ENCODE data around the gene RELN. TPM values are rescaled to one million over a fixed set of nuclear protein-coding genes. Genes with fewer than 3 reads are reported as not detected.

The RELN gene
- total RNA-seq, 1 donor from 2014 or later: 7.4 TPM

DNA sequence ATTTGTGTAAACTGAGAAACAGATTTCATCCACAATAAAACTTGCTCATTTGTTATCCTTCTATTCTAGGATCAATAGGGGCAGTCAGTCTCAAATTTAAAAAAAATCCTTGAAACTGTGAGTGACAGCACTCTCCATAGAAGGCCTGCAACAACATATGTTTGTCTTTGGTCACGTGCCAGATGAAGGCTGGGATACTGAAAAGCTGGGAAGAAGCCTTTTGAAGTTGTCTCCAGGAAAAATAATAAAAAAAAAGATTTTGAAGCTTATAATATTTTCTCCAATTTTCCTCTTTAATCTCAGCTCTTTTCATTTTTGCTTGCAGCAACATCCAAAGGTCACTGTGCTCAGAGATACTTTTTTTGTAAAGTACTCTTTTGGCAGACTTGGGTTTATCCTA is 414.9 kb downstream of the RELN start:
- H3K36me3 ChIP-seq: no peaks in the 10 kb centered on the region
- H3K27ac ChIP-seq: no peak overlapping the region
- no peaks in the 10 kb centered on the region for H3K4me1 ChIP-seq
- DNase-seq (ENCODE audit: extremely low spot score in 2 of 2): no peak
- intact Hi-C loops (cut with DNase I): no loop called here
- H3K9me3 ChIP-seq: no peaks in the 10 kb centered on the region
- H3K27me3 ChIP-seq: no peaks in the 10 kb centered on the region
- H3K4me3 ChIP-seq: no peak overlapping the region
- TF ChIP-seq, protein P1, sequence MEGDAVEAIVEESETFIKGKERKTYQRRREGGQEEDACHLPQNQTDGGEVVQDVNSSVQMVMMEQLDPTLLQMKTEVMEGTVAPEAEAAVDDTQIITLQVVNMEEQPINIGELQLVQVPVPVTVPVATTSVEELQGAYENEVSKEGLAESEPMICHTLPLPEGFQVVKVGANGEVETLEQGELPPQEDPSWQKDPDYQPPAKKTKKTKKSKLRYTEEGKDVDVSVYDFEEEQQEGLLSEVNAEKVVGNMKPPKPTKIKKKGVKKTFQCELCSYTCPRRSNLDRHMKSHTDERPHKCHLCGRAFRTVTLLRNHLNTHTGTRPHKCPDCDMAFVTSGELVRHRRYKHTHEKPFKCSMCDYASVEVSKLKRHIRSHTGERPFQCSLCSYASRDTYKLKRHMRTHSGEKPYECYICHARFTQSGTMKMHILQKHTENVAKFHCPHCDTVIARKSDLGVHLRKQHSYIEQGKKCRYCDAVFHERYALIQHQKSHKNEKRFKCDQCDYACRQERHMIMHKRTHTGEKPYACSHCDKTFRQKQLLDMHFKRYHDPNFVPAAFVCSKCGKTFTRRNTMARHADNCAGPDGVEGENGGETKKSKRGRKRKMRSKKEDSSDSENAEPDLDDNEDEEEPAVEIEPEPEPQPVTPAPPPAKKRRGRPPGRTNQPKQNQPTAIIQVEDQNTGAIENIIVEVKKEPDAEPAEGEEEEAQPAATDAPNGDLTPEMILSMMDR (IDR thresholded peaks at IDR 0.05): no peak
- no peak for TF ChIP-seq POLR2A (IDR thresholded peaks at IDR 0.05)
- no peak for TF ChIP-seq POLR2AphosphoS5 (IDR thresholded peaks at IDR 0.05; ENCODE audit: insufficient read depth in 1 of 2, low read depth in 1 of 2)

- no peak for DNase-seq (ENCODE audit: extremely low spot score in 2 of 2)
- intact Hi-C loops (cut with DNase I): no loop called here
- H3K4me3 ChIP-seq: no peak overlapping the region
- no peak overlapping the region for H3K27ac ChIP-seq
- H3K4me1 ChIP-seq: no peaks in the 10 kb centered on the region
- TF ChIP-seq, protein P1 (IDR thresholded peaks at IDR 0.05): peak in 1 of 3 experiments; percentile 22
- TF ChIP-seq POLR2AphosphoS5 (IDR thresholded peaks at IDR 0.05; ENCODE audit: insufficient read depth in 1 of 2, low read depth in 1 of 2): no peak
- TF ChIP-seq POLR2A (IDR thresholded peaks at IDR 0.05): no peak
- no peaks in the 10 kb centered on the region for H3K9me3 ChIP-seq
- no peaks in the 10 kb centered on the region for H3K27me3 ChIP-seq
- no peaks in the 10 kb centered on the region for H3K36me3 ChIP-seq
These were observed 415.9 kb downstream of the RELN start for GRCh38 chr7:103573479-103574058.

DNA sequence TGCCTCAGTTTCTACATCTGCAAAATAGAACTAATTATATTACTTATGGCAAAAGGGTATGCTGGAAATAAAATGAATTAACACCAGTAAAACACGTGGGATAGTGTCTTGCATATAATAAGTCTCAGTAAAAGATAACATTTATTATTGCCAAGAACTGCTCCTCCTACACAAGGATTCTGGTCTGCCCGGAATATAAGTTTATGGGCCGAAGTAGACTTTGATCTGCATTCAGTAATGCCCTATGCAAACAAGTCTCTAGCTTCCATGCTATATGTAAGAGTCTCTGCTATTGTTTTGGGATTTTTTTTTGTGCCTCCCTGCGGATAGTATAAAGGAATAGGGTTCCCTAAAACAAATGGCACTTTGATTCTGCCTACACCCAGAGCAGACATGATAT is 417.9 kb downstream of the RELN start:
- Histone ChIP-seq H3K36me3 (no peaks in the 10 kb centered on the region), H3K4me3 (no peak overlapping the region), H3K27ac (no peak overlapping the region), H3K4me1 (no peaks in the 10 kb centered on the region), H3K9me3 (no peaks in the 10 kb centered on the region), H3K27me3 (no peaks in the 10 kb centered on the region)
- no peak for DNase-seq (ENCODE audit: extremely low spot score in 2 of 2)
- no peak for TF ChIP-seq POLR2AphosphoS5 (IDR thresholded peaks at IDR 0.05; ENCODE audit: insufficient read depth in 1 of 2, low read depth in 1 of 2)
- TF ChIP-seq, protein P1 (IDR thresholded peaks at IDR 0.05): no peak
- no peak for TF ChIP-seq POLR2A (IDR thresholded peaks at IDR 0.05)
- intact Hi-C loops (cut with DNase I): no loop called here

DNA sequence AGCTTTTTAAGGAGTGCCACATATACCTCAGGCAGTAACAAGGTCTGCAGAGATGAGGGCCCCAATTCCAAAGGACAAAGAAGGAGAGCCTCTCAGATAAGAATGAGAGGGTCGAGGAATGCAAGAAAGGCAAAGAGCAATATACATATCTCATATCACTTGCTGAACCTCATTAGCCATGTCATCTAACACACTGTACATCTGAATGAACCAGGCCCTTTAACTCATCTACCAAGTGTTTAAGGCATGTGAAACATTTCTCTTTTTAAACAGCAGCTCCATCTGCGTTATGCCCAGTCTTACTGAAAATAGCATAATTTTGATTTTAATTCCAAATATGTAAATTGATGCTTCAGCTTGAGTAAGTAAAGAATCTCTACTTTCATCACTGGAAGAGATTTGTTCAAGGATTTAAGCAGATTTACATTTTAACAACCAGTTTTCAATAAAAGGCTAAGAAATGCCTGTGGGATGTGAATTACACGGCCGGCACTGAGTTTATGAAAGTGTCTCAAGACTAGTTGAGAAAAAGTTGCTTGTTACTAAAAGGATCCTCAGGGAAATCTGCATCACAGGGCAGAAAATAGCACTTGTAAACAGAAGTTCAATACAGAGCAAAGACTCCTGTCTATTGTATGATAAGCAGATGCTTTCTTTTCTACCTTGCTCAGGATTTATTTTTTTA is 419.7 kb downstream of the RELN start:
- no peaks in the 10 kb centered on the region for H3K27me3 ChIP-seq
- no peak for TF ChIP-seq POLR2AphosphoS5 (IDR thresholded peaks at IDR 0.05; ENCODE audit: insufficient read depth in 1 of 2, low read depth in 1 of 2)
- TF ChIP-seq POLR2A (IDR thresholded peaks at IDR 0.05): no peak
- TF ChIP-seq, protein P1 (IDR thresholded peaks at IDR 0.05): no peak
- intact Hi-C loops (cut with DNase I): no loop called here
- H3K4me3 ChIP-seq: no peak overlapping the region
- H3K4me1 ChIP-seq: no peaks in the 10 kb centered on the region
- DNase-seq (ENCODE audit: extremely low spot score in 2 of 2): no peak
- no peak overlapping the region for H3K27ac ChIP-seq
- H3K9me3 ChIP-seq: no peaks in the 10 kb centered on the region
- no peaks in the 10 kb centered on the region for H3K36me3 ChIP-seq

DNA sequence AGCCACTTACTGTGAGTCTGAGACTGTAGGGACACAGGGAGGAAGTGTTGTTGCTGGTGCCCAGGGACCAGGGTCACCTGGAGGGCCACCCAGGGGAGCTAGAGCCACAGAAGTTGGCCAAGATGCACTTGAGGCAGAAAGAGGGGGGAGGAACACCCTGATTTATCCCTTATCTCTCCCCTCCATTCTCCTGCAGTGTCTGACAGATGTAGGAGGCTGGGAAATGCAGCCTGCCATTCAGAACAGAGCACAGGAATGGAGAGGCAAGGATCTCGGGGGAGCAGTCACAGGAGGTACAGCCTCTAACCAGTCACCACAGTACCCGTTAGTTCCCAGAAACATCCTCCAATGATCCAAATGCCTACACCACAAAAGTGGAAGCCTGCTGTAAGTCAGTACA is 425.0 kb downstream of the RELN start:
- Histone ChIP-seq H3K27me3 (no peaks in the 10 kb centered on the region), H3K4me3 (no peak overlapping the region), H3K27ac (no peak overlapping the region), H3K9me3 (no peaks in the 10 kb centered on the region), H3K4me1 (no peaks in the 10 kb centered on the region), H3K36me3 (no peaks in the 10 kb centered on the region)
- intact Hi-C loops (cut with DNase I): no loop called here
- no peak for DNase-seq (ENCODE audit: extremely low spot score in 2 of 2)
- no peak for TF ChIP-seq POLR2A (IDR thresholded peaks at IDR 0.05)
- TF ChIP-seq POLR2AphosphoS5 (IDR thresholded peaks at IDR 0.05; ENCODE audit: insufficient read depth in 1 of 2, low read depth in 1 of 2): no peak
- TF ChIP-seq, protein P1 (IDR thresholded peaks at IDR 0.05): no peak
